Sigmoid colon (tissue), 4 donors: ENCODE data around the gene BRMS1.

Experiments
- CTCF ChIP-seq, 4 experiments: fragments of 450-650 bp in 3 of 4; fragments of 200-600 bp in 1 of 4; IDR thresholded peaks; one replicate each; pipeline ENCODE4 v1.5.1; 2016 to 2019; ENCODE audit warnings: antibody characterized with exemption in 4 of 4, mild to moderate bottlenecking in 3 of 4, moderate library complexity in 2 of 4
- EP300 ChIP-seq, 4 donors: sonication (generic); formaldehyde crosslinking; IDR thresholded peaks; one replicate each; pipeline ENCODE4 v1.6.1; 2017; ENCODE audit warnings: antibody characterized with exemption in 4 of 4
- POLR2A ChIP-seq, 2 donors: fragments of 450-650 bp; IDR thresholded peaks; one replicate each; pipeline ENCODE4 v1.6.1; 2016; ENCODE audit warnings: antibody characterized with exemption in 2 of 2, mild to moderate bottlenecking in 2 of 2, moderate library complexity in 2 of 2
- POLR2AphosphoS5 ChIP-seq, 4 donors: sonication (generic); formaldehyde crosslinking; IDR thresholded peaks; one replicate each; pipeline ENCODE4 v1.6.1; 2017; ENCODE audit warnings: antibody characterized with exemption in 4 of 4

- TF ChIP-seq EP300 (IDR thresholded peaks at IDR 0.05), result no peak
- TF ChIP-seq CTCF (IDR thresholded peaks at IDR 0.05), result no peak
- no peak for TF ChIP-seq POLR2A (IDR thresholded peaks at IDR 0.05)
- TF ChIP-seq POLR2AphosphoS5 (IDR thresholded peaks at IDR 0.05), result no peak
Observed at GRCh38 chr11:66292543-66293332, 52.2 kb downstream of the BRMS1 start.
